KMS-11 (cell line): Measurements from ENCODE around the gene THAP11.
"Not testable (repeated sequence)": the region's sequence is repeated elsewhere in the genome, so short reads cannot be mapped to it uniquely, and the experiment has no call there.

Experiments used
- H2AFZ ChIP-seq: fragments of 200-600 bp; sonication (generic); 2 replicates; pipeline ENCODE4 v1.6.1; 2016; ENCODE audit warnings: antibody characterized with exemption, mixed run types, low read depth
- H3K27ac ChIP-seq: fragments of 200-600 bp; sonication (generic); 2 replicates; pipeline ENCODE4 v1.6.1; 2016; ENCODE audit warnings: mild to moderate bottlenecking, mixed run types
- H3K27me3 ChIP-seq: fragments of 200-600 bp; sonication (generic); 2 replicates; pipeline ENCODE4 v1.6.1; 2017; ENCODE audit warnings: mild to moderate bottlenecking, low read depth, mixed run types, moderate library complexity; ENCODE audit not compliant: insufficient read depth
- H3K36me3 ChIP-seq: fragments of 200-600 bp; sonication (generic); 2 replicates; pipeline ENCODE4 v1.6.1; 2017; ENCODE audit warnings: mild to moderate bottlenecking, mixed run types; ENCODE audit not compliant: insufficient read depth
- H3K4me1 ChIP-seq: fragments of 200-600 bp; sonication (generic); 2 replicates; pipeline ENCODE4 v1.6.1; 2016; ENCODE audit warnings: mild to moderate bottlenecking, low read depth, mixed run types; ENCODE audit not compliant: poor library complexity, severe bottlenecking
- H3K4me2 ChIP-seq: fragments of 200-600 bp; sonication (generic); 2 replicates; pipeline ENCODE4 v1.7.0; 2016; ENCODE audit warnings: mild to moderate bottlenecking, mixed run types
- H3K4me3 ChIP-seq: fragments of 200-600 bp; sonication (generic); IDR thresholded peaks from 2 replicates; pipeline ENCODE4 v1.6.1; 2017; ENCODE audit warnings: low read depth, low read length, mixed read lengths; ENCODE audit not compliant: insufficient read depth
- H3K79me2 ChIP-seq: fragments of 200-600 bp; sonication (generic); 2 replicates; pipeline ENCODE4 v1.6.1; 2016; ENCODE audit warnings: low read depth, mixed run types; ENCODE audit not compliant: insufficient read depth
- H3K9ac ChIP-seq: fragments of 200-600 bp; sonication (generic); 2 replicates; pipeline ENCODE4 v1.6.1; 2016; ENCODE audit warnings: mild to moderate bottlenecking, mixed run types
- H4K20me1 ChIP-seq: fragments of 200-600 bp; sonication (generic); 2 replicates; pipeline ENCODE4 v1.6.1; 2016; ENCODE audit warnings: mild to moderate bottlenecking, mixed run types; ENCODE audit not compliant: insufficient read depth
- CTCF ChIP-seq: fragments of 200-600 bp; sonication (generic); conservative IDR thresholded peaks from 2 replicates; pipeline ENCODE4 v1.6.1; 2017; ENCODE audit warnings: low read depth, mild to moderate bottlenecking, antibody characterized with exemption, low read length, moderate library complexity, mixed read lengths

The THAP11 gene

DNA sequence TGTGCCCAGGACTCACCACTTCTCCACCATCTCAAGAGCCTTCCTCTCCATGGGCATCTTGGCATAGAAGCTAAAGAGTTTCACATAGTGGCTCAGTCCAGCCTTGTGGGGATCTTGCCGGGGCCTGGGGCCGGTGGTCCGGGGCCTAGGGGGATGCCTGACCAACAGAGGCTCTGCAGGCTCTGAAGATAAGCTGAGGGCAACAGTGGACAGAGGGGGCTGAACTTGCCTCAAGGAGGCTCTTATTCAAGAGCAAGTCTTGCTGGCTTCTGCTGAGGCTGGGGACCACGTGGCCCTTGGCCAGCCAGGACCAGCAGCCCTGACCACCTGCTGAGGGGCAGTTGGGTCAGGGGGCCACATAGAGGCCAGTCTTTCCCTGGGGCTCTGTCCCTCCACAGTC lies 13.5 kb upstream of the THAP11 start:
- no peak overlapping the region for H3K27ac ChIP-seq
- H3K4me2 ChIP-seq = no peak overlapping the region
- TF ChIP-seq CTCF = no peak
- peaks cover 4% of the 10 kb centered on the region for H3K4me1 ChIP-seq
- peaks cover 14% of the 10 kb centered on the region for H3K79me2 ChIP-seq
- no peak overlapping the region for H3K9ac ChIP-seq
- no peak overlapping the region for H2AFZ ChIP-seq
- H3K4me3 ChIP-seq = no peak overlapping the region
- H4K20me1 ChIP-seq = no peaks in the 10 kb centered on the region
- H3K27me3 ChIP-seq = no peaks in the 10 kb centered on the region
- H3K36me3 ChIP-seq = no peaks in the 10 kb centered on the region; the same call in 1 of the 2 replicates

DNA sequence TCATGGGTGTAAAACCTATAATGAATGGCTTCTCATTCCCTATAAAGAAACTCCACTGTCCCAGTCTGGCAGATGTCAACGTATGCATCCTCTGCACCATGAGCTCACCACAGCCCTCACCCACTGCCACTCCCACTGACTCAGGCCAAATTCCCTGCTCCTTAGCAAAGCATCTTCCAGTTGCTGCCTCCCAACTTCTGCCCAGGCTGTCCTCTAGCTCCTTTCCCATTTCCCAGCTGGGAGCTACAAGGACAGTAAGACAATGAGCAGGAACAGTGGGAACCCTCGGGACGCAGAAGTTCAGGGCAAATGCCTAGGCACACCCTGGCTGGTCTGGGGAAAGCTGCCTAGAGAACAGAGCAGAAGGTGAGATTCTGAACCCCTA lies 9.1 kb upstream of the THAP11 start:
- peak overlapping the region; percentile 96; the same call in 1 of the 2 replicates for H2AFZ ChIP-seq
- no peak for TF ChIP-seq CTCF

DNA sequence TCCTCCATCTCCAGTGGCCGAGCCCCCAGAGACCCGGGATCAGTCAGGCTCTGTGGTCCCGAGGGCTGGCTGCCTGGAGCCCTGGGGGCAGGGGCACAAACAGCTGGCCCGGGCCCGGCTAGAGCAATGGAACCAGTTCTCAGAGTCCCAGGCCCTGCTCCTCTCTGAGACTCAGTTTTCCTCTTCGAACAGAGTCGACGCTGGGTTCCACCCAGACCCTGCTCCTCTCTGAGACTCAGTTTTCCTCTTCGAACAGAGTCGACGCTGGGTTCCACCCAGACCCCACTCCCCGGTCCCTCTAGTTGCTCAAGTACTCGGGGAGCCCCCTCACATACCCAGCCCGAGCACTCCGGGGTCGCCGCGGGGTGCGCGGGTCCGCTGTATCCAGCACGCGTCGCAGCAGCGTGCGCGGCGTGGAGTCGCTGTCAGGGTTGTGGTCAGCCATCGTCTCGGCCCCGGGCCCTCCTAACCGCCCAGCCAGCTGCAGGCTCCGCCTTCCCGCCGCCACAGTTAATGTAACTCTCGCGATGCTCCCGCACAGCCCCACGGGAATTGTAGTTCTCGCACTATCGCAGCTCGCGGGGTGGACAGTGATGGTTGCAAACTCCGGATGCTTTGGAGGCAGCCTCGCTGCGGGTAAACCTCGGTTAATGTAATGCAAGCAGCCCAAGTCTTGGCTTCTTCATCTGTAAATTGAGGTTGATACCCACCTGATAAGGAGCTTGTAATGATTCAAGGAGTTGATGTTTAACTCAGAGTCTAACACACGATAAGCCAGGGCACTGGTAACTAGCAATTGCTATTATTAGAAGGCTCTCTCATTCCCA lies 8.5 kb upstream of the THAP11 start:
- peak overlapping the region; percentile 95 for H3K9ac ChIP-seq
- 0 out of 2 replicates have a peak, but pooled peaks cover 2% of the 10 kb centered on the region for H3K27me3 ChIP-seq
- no peaks in the 10 kb centered on the region for H4K20me1 ChIP-seq
- peak overlapping the region; percentile 99 for H3K4me2 ChIP-seq
- H2AFZ ChIP-seq = peak overlapping the region; percentile 96
- peak overlapping the region; percentile 41 for H3K4me3 ChIP-seq
- no peaks in the 10 kb centered on the region; the same call in 1 of the 2 replicates for H3K36me3 ChIP-seq
- peaks cover 14% of the 10 kb centered on the region for H3K79me2 ChIP-seq
- TF ChIP-seq CTCF = no peak
- peak overlapping the region; percentile 56 for H3K27ac ChIP-seq
- peaks cover 10% of the 10 kb centered on the region for H3K4me1 ChIP-seq

More for the DNA sequence above, 9.1 kb upstream of the THAP11 start:
- Histone ChIP-seq H3K79me2 (peaks cover 14% of the 10 kb centered on the region), H3K36me3 (no peaks in the 10 kb centered on the region; the same call in 1 of the 2 replicates), H3K4me1 (peaks cover 10% of the 10 kb centered on the region), H3K27ac (peak overlapping the region; percentile 56), H3K4me2 (peak overlapping the region; percentile 99), H4K20me1 (no peaks in the 10 kb centered on the region), H3K9ac (peak overlapping the region; percentile 95), H3K27me3 (0 out of 2 replicates have a peak, but pooled peaks cover 2% of the 10 kb centered on the region), H3K4me3 (peak overlapping the region; percentile 41)

GRCh38 chr16:67834242-67834614 lies 7.9 kb upstream of the THAP11 start:
- H4K20me1 ChIP-seq = no peaks in the 10 kb centered on the region
- H3K4me1 ChIP-seq = peaks cover 10% of the 10 kb centered on the region
- H3K4me3 ChIP-seq = no peak overlapping the region
- H3K36me3 ChIP-seq = no peaks in the 10 kb centered on the region; the same call in 1 of the 2 replicates
- H3K79me2 ChIP-seq = peaks cover 14% of the 10 kb centered on the region
- peak overlapping the region; percentile 95; the same call in 1 of the 2 replicates for H3K9ac ChIP-seq
- H3K4me2 ChIP-seq = peak overlapping the region; percentile 99
- TF ChIP-seq CTCF = no peak
- H3K27ac ChIP-seq = no peak overlapping the region
- peak overlapping the region; percentile 96 for H2AFZ ChIP-seq
- 0 out of 2 replicates have a peak, but pooled peaks cover 2% of the 10 kb centered on the region for H3K27me3 ChIP-seq

DNA sequence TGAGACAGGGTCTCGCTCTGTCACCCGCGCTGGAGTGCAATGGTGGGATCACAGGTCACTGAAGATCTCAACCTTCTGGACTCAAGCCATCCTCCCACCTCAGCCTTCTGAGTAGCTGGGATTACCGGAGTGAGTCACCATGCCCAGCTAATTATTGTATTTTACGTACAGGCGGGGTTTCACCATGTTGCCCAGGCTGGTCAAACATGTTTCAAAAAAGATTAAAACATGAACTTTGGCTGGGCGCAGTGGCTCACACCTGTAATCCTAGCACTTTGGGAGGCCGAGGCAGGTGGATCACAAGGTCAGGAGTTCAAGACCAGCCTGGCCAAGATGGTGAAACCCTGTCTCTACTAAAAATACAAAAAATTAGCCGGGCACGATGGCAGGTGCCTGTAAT lies 4.9 kb upstream of the THAP11 start:
- H3K4me2 ChIP-seq, H3K27me3 ChIP-seq, H4K20me1 ChIP-seq, H3K27ac ChIP-seq, H3K9ac ChIP-seq, H3K36me3 ChIP-seq, H2AFZ ChIP-seq, H3K4me3 ChIP-seq: not testable (repeated sequence)
- H3K4me1 ChIP-seq = peaks cover 14% of the 10 kb centered on the region
- peaks cover 13% of the 10 kb centered on the region for H3K79me2 ChIP-seq
